ENCODE measurements around the gene SFI1. TPM values are rescaled to one million over a fixed set of nuclear protein-coding genes. Genes with fewer than 3 reads are reported as not detected.
"Not testable (repeated sequence)": the region's sequence is repeated elsewhere in the genome, so short reads cannot be mapped to it uniquely, and the experiment has no call there.

The SFI1 gene
- total RNA-seq, 2 donors from 2014 or later: 6.5 to 6.8 TPM

DNA sequence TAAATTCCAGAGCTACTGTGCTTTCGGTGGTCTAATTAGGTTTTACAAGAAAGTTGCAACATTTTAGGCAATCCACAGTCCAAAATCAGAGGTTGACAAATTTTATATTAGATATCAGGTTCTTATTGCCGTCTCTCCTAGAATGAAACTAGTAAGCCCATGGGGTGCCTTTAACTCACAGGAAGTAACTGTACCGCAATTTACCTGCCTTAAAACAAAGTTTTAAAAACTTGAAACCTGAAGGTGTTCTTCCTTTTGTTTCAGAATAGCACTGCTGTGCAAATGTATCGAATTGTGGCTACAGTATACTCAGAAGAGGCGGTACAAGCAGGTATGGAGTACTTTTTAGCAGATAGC lies 88.4 kb downstream of the SFI1 start:
- no peak for DNase-seq (ENCODE audit: low spot score)
- Histone ChIP-seq H3K9me3 (no peaks in the 10 kb centered on the region), H3K4me1 (no peaks in the 10 kb centered on the region), H3K27ac (no peak overlapping the region), H3K4me3 (no peak overlapping the region), H3K36me3 (peaks cover 17% of the 10 kb centered on the region), H3K27me3 (no peaks in the 10 kb centered on the region)
- no peak for TF ChIP-seq CTCF (IDR thresholded peaks at IDR 0.05)

GRCh38 chr22:31585161-31585859 lies 89.0 kb downstream of the SFI1 start:
- peak; percentile 69 for DNase-seq (ENCODE audit: low spot score)
- Histone ChIP-seq H3K27ac (peak overlapping the region in 1 of 2 donors; percentile 16), H3K4me1 (no peaks in the 10 kb centered on the region), H3K4me3 (no peak overlapping the region), H3K27me3 (no peaks in the 10 kb centered on the region), H3K36me3 (peaks cover 17% of the 10 kb centered on the region), H3K9me3 (no peaks in the 10 kb centered on the region)
- TF ChIP-seq CTCF (IDR thresholded peaks at IDR 0.05): no peak

DNA sequence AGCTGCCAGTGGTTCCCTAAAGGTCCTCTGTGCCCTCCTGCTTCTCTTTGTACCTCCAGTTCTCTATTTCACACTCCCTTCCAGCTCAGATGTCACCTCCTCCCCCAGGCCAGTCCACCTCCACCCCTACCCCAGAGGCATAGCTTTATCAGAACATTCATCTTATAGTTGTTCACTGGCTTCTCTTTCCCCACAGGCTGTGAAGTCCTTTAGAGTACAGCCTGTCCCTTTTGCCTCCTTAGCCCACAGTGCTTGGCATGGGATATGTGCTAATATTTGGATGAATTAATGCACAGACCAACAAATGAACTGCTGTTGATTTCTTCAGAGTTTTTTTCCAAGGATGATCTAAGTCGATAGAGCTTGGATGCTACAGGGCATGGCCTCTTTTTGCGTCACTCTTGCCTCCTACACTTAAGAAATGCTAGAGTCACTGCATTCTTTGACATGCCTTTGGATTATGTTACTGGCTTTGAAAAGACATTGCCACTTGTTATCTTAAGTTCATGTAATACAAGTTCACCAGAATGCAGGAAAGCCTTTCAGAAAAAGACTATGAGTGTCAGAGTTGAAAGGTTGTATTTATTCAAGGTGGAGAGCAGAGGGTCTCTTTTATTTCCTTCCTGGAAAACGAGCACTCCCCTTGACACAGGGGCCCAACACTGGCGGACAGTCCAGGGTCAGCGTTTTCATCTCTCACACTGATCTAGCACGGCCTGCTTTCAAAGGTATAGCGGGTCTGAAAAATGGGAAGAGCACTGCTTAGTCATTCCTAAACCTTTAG lies 90.0 kb downstream of the SFI1 start:
- Histone ChIP-seq H3K9me3 (no peaks in the 10 kb centered on the region), H3K27ac (peak overlapping the region; percentile 29 to 42), H3K4me3 (no peak overlapping the region), H3K4me1 (no peaks in the 10 kb centered on the region), H3K27me3 (no peaks in the 10 kb centered on the region), H3K36me3 (peaks cover 17% of the 10 kb centered on the region)
- peak; percentile 71 for DNase-seq (ENCODE audit: low spot score)
- no peak for TF ChIP-seq CTCF (IDR thresholded peaks at IDR 0.05)

DNA sequence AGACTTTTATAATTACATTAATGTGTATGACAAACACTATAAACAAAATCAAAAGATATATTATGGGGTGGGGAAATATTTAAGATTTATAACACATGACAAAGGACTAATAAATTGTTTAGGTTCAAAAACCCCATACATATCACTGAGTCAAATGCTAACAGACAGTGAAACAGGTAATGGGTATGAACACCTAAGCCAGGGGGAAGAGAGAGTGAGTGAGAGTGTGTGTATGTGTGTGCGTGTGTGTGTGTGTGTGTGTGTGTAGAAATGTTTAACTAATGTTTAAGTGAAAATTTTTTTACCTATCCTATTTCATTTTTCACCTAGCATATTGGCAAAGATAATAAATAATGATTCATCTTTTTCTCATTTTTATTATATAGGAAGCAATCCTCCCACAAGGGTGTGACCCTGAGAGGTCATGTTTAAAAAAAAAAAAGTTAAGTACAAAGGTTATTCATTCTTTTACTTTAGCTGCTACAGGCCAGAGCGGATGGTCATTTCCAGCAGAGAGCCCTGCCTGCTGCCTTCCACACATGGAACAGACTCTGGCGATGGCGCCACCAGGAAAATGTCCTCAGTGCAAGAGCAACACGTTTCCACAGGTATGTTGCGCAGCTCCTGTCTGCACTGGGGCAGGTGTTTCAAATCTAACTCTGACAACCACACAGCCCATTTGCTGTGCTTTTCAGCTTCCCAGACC lies 92.8 kb downstream of the SFI1 start:
- H3K27me3 ChIP-seq: no peaks in the 10 kb centered on the region
- H3K4me3 ChIP-seq: no peak overlapping the region
- H3K27ac ChIP-seq: no peak overlapping the region
- no peak for DNase-seq (ENCODE audit: low spot score)
- no peaks in the 10 kb centered on the region for H3K9me3 ChIP-seq
- TF ChIP-seq CTCF (IDR thresholded peaks at IDR 0.05): no peak
- no peaks in the 10 kb centered on the region for H3K4me1 ChIP-seq
- H3K36me3 ChIP-seq: peaks cover 17% of the 10 kb centered on the region

DNA sequence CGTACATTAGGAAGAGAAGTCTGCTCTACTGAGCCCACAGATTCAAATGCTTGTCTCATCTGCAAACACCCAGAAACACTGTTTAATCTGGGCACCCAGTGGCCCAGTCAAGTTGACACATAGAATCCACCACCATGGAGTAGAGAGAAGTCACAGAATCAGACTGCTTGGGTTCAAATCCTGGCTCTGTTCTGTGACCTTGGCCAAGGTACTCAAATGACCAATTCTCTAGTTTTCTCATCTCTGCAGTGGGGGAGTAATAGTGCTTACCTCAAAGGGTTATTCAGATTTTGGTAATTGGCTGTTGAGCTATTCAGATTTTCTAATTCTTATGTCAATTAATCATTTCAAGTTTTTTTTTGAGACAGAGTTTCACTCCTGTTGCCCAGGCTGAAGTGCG lies 93.8 kb downstream of the SFI1 start:
- H3K4me1 ChIP-seq; H3K27me3 ChIP-seq; H3K4me3 ChIP-seq; DNase-seq (ENCODE audit: low spot score); H3K9me3 ChIP-seq; H3K27ac ChIP-seq: not testable (repeated sequence)
- H3K36me3 ChIP-seq: peaks cover 17% of the 10 kb centered on the region

- Histone ChIP-seq H3K36me3 (no peaks in the 10 kb centered on the region), H3K4me3 (no peak overlapping the region), H3K4me1 (no peaks in the 10 kb centered on the region), H3K27me3 (no peaks in the 10 kb centered on the region), H3K27ac (no peak overlapping the region), H3K9me3 (no peaks in the 10 kb centered on the region)
- no peak for DNase-seq (ENCODE audit: low spot score)
- no peak for TF ChIP-seq CTCF (IDR thresholded peaks at IDR 0.05)
Observed at GRCh38 chr22:31595271-31595670, 98.9 kb downstream of the SFI1 start.

All from right atrium auricular region (tissue), 2 donors.